GM18858 (cell line): ENCODE measurements around the gene BACH2.

ENCODE experiments used
- ATAC-seq: cut with Tn5 transposase; IDR thresholded peaks from one replicate; pipeline ENCODE4 v1.9.1; 2021; ENCODE audit not compliant: unreplicated experiment

The BACH2 gene

GRCh38 chr6:90302320-90302719, 5.7 kb upstream of the BACH2 start:
- no peak for ATAC-seq

- ATAC-seq: no peak
These were observed 5.2 kb upstream of the BACH2 start for GRCh38 chr6:90301816-90302215.

- ATAC-seq: no peak
These were observed 1.9 kb upstream of the BACH2 start for GRCh38 chr6:90298459-90299053.

- no peak for ATAC-seq
These were observed 1.3 kb upstream of the BACH2 start for GRCh38 chr6:90297867-90298381.

GRCh38 chr6:90297115-90297866, 648 bp upstream of the BACH2 start:
- ATAC-seq: no peak

- no peak for ATAC-seq
These were observed 746 bp downstream of the BACH2 start for GRCh38 chr6:90295854-90296340.

- ATAC-seq: no peak
These were observed 1.4 kb downstream of the BACH2 start for GRCh38 chr6:90294989-90295853.

- no peak for ATAC-seq
These were observed 2.0 kb downstream of the BACH2 start for GRCh38 chr6:90294614-90294988.

GRCh38 chr6:90294008-90294511, 2.6 kb downstream of the BACH2 start:
- ATAC-seq: no peak

GRCh38 chr6:90293319-90293953, 3.2 kb downstream of the BACH2 start:
- no peak for ATAC-seq

GRCh38 chr6:90291565-90291964, 5.1 kb downstream of the BACH2 start:
- no peak for ATAC-seq

- no peak for ATAC-seq
These were observed 5.7 kb downstream of the BACH2 start for GRCh38 chr6:90290811-90291420.

GRCh38 chr6:90289902-90290301, 6.7 kb downstream of the BACH2 start:
- ATAC-seq: no peak

- ATAC-seq: no peak
These were observed 8.2 kb downstream of the BACH2 start for GRCh38 chr6:90288404-90288803.

- ATAC-seq: no peak
These were observed 9.7 kb downstream of the BACH2 start for GRCh38 chr6:90286884-90287488.

GRCh38 chr6:90285611-90286381, 10.8 kb downstream of the BACH2 start:
- ATAC-seq: peak; percentile 38

GRCh38 chr6:90285042-90285481, 11.6 kb downstream of the BACH2 start:
- ATAC-seq: peak; percentile 25

- peak; percentile 81 for ATAC-seq
These were observed 12.2 kb downstream of the BACH2 start for GRCh38 chr6:90284236-90285041.
